NOMO-1 (cell line): ENCODE results near the gene MS4A3.
"Not testable (repeated sequence)": the region's sequence is repeated elsewhere in the genome, so short reads cannot be mapped to it uniquely, and the experiment has no call there.

Source experiments
- DNase-seq, 2 experiments: peaks; one replicate each; lab custom pipeline; 2025; ENCODE audit not compliant: unreplicated experiment in 2 of 2; lab: John Stamatoyannopoulos, UW

Gene MS4A3, protein sequence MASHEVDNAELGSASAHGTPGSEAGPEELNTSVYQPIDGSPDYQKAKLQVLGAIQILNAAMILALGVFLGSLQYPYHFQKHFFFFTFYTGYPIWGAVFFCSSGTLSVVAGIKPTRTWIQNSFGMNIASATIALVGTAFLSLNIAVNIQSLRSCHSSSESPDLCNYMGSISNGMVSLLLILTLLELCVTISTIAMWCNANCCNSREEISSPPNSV

DNA sequence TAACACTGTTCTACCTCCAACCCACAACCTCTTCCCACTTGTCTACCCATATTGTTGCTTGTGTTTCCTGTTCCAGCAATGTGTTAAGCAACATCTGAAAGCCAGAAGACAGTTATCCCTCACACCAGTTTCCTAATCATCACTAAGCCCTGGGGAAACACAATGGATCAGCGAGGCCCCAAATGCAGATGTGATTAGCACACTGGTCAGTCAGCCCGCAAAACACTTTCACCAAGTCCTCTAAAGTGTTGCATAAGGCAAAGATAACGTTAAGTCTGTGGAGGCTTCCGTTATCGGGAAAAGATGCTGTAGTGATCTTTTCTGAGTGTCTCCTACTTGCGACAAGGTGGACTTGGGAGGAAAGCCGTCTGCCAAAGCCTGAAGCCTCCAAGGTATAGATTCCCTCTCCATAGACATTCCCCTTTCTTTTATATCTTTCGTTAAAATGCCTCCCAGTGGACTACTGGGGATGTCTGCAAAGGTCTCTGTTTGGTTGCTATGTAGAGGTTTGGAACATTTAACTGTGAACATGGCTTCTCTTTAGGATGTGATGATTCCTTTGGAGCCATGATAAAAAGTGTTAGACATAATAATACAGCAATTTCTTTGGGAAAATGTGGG, at the start of gene MS4A3:
Gene MS4A3 (plus strand): TSS at position 317 of the 621 bp plus-strand sequence. CDS start 4,496 bp downstream, outside the sequence.
- peak; percentile 78 for DNase-seq

DNA sequence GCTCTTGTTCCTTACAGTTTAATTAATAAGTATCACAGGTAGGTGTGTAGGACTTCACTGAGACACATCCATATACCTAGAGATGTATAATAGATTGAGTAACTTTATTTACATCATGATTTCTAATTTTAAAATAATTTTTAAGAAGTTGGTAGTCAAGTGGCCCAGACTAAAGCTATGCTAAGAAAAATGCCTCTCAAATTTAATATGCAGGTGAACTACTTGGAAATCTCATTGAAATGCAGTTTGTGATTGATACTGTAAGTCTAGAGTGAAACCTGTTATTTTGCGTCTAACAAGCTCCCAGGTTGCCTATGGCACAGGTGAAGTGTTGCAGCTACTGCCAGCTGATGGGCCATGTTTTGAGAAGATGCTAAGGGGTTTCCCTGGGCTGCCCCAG, 39.6 kb upstream of the MS4A3 start, which contains the start of gene OOSP4B:
Gene OOSP4B (plus strand): TSS at position 301 of the 400 bp plus-strand sequence.
- no peak for DNase-seq

DNA sequence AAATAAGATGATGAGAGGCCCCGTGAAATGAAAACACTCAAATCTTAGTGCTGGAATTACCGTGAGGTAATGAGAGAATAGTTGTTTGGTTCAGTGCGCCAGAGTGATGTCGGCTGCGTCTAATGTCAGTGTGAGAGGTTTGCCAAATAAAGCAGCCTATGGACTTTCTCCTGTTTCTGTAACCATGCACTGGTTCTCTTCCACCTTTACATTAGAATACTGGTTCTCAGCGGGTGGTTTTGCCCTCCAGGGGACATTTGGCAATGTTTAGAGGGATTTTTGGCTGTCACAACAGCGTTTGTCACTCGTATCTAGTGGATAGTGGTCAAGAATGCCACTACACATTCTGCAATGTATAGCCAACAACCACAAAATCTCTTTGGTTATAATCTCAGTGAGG, 38.4 kb upstream of the MS4A3 start:
- no peak for DNase-seq

DNA sequence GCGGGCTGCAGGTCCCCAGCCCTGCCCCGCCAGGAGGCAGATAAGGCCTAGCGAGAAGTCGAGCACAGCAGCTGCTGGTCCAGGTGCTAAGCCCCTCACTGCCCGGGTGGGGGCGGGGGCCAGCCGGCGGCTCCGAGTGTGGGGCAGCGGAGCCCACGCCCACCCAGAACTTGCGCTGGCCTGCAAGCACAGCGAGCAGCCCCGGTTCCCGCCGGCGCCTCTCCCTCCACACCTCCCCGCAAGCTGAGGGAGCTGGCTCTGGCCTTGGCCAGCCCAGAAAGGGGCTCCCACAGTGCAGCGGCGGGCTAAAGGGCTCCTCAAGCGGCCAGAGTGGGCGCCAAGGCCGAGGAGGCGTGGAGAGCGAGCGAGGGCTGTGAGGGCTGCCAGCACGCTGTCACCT, 36.1 kb upstream of the MS4A3 start:
- not testable (repeated sequence) for DNase-seq

DNA sequence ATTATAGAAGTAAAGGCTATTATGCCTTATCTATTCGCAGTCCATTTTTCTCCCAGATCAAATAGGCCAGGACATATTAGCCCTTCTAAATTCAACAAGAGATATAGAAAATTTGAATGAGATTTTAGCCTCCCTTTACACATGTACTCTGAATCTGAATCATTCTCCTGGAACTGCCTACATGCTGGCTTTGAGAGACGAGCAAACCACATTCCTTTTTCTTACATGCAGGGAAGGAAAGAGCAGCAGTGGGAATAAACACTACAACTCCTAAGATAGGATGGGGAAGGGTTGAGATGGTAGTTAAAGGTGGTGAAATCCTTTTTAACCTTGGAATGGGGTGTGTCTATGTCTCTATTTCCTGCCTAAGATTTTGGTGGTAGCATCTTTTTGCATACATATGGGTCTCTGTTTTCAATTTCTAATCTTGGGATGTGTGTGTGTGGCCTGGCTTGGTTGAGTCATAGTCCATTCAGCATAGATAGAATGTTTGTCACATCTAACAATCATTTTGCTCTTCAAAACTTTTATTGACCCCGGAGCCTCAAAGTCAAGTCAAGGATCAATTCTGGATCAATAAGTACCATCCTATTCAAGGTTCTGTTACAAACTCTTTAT, 27.3 kb upstream of the MS4A3 start:
- no peak for DNase-seq

DNA sequence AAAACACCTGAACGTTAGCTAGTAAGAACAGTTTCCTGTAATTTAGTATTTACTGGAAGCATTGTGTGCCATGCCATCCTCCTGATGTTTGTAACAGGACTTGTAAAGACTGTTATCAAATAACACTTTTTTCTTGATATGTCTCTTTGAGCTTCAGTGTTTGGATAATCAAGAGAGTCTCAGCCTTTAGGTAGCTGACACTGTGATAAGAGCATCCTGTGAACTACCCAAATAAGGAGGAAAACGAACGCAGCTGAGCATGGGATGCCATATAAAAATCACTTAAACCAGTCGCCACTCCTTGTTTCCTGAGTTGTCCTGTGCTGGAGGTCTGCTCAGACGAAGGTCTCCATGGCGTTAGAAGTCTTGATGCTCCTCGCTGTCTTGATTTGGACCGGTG, 16.4 kb upstream of the MS4A3 start, which contains the start of gene OOSP2:
Gene OOSP2 (plus strand): TSS at position 301 of the 400 bp plus-strand sequence. CDS start 51 bp downstream, at position 352.
- DNase-seq = no peak

DNA sequence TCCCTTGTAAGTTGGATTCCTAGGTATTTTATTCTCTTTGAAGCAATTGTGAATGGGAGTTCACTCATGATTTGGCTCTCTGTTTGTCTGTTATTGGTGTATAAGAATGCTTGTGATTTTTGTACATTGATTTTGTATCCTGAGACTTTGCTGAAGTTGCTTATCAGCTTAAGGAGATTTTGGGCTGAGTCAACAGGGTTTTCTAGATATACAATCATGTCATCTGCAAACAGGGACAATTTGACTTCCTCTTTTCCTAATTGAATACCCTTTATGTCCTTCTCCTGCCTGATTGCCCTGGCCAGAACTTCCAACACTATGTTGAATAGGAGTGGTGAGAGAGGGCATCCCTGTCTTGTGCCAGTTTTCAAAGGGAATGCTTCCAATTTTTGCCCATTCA, 6.0 kb upstream of the MS4A3 start:
- DNase-seq = not testable (repeated sequence)

DNA sequence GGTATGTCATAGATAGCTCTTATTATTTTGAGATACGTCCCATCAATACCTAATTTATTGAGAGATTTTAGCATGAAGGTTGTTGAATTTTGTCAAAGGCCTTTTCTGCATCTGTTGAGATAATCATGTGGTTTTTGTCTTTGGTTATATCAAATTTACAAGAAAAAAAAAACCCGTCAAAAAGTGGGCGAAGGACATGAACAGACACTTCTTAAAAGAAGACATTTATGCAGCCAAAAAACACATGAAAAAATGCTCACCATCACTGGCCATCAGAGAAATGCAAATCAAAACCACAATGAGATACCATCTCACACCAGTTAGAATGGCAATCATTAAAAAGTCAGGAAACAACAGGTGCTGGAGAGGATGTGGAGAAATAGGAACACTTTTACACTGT, 5.6 kb upstream of the MS4A3 start:
- not testable (repeated sequence) for DNase-seq

DNA sequence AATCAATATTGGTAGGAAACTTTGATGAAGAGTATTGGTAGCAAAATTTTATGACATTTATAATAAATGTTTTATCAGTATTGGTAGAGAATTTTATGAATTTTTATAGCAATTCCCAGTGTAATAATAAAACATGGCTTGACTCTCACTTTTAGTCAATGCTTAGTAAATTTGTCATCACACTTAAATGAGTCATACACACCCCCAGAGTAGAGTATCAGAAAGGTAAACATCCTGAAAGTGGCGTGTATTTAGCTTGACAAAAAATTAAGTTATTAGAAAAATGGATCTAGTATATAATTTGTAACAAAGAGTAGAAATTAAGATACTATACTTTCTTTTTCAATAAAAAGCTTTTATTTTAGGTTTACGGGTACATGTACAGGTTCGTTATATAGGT, 2.6 kb downstream of the MS4A3 start:
- no peak for DNase-seq

DNA sequence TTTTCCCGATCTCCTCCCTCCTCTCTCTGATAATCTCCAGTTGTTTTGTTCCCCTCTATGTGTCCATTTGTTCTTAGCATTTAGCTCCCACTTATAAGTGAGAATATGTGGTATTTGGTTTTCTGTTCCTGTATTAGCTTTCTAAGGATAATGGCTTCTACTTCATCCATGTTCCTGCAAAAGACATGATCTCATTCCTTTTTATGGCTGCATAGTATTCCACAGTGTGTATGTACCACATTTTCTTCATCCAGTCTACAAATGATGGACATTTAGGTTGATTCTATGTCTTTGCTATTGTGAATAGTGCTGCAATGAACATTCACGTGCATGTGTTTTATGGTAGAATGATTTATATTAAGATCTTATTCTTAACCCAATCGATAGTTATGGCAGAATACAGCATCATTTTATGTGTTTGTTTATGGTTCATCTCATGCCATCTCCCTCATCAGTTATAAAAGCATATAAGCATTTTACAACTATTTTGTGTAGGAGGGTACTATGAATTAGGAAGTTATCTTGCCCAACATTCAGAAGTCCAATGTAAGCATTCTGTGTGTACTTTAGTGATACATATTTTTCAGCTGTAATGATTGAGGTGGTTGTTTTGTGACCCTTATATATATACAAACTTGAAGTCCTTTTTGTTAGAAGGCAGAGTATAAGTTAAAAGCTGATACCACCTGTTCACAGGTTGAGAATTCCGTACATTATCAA, 3.2 kb downstream of the MS4A3 start:
- no peak for DNase-seq

DNA sequence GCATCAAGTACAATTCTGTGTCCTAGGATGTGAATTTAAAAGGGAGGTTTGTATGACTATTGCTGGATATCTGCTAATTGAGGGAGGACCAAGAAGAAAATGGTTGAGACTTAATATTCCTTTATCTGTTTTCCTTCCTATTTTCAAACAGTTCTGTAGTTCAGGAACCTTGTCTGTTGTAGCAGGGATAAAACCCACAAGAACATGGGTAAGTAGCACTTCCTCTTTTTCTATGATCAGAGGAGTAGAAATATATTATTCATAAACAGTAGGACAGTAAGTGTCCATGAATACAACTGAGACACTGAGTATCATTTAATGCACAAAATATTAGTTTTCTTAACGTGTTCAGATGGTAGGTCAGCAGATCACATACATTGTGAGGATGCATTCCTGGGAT, 7.6 kb downstream of the MS4A3 start:
- peak in 1 of 2 experiments; percentile 73 for DNase-seq

DNA sequence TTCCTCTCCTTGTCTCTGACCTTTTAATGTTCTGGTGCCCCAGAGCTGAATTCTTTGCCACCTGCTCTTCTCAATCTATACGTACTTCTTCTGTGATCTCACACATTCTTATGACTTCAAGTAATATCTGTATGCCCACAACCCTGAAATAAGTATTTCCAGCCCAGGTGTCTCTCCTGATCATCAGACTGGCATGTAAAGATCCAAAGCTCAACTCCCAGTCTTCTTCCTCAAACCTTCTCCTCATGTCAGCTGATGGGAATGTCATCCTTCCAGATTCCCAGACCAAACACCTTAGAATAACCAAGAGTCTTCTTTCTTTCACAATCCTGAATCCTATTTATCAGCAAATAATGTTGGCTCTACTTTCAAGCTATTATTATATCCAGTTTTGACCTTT, 9.3 kb downstream of the MS4A3 start:
- no peak for DNase-seq

DNA sequence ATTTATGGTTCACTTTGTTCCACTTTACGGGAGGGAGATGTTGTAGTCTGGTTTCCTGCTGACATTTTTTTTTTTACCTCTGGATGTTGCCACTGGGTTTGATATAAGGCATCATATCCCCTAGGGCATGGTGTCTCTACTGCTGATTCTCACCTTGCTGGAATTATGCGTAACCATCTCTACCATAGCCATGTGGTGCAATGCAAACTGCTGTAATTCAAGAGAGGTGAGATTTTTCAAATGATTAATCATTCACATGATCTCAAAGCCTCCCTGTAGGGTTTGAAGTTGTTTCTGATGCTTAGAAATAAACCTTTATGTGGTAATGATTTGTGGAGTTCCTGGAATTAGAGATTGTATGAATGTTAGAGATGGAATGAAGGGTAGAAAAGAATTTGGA, 13.0 kb downstream of the MS4A3 start:
- no peak for DNase-seq

DNA sequence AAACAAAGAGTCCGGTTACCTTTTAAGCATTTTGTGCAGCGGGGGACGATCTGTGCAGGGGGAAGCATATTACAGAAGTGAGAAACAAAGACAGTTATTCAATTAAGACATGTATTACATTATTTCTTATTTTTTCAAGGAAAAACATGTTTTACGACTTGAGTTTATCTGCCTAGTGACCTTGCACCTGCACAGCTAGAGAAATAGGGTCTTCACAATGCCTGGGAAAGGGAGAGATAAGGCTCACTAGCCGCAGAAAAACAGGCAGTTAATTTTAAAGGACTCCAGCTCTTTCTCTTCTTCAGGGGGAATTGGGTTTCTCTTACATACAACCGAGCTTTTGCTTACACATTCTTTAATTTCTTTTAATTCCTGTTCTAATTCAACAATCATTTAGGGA, 15.2 kb downstream of the MS4A3 start:
- not testable (repeated sequence) for DNase-seq

DNA sequence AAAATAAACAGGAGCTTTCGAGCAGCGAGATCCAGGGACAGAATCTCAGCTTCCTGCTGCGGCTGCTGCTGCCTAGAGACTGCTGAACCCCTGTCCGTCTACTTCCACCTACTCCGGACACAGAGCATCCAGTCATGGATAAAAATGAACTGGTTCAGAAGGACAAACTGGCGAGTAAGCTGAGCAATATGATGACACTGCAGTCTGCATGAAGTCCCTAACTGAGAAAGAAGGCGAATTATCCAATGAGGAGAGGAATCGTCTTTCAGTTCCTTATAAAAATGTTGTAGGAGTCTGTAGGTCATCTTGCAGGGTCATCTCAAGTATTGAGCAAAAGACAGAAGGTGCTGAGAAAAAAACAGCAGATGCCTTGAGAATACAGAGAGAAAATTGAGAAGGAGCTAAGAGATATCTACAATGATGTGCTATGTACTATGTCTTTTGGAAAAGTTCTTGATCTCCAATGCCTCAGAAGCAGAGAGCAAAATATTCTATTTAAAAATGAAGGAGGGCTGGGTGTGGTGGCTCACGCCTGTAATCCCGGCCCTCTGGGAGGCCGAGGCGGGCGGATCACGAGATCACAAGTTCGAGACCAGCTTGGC, 20.9 kb downstream of the MS4A3 start:
- DNase-seq = no peak

DNA sequence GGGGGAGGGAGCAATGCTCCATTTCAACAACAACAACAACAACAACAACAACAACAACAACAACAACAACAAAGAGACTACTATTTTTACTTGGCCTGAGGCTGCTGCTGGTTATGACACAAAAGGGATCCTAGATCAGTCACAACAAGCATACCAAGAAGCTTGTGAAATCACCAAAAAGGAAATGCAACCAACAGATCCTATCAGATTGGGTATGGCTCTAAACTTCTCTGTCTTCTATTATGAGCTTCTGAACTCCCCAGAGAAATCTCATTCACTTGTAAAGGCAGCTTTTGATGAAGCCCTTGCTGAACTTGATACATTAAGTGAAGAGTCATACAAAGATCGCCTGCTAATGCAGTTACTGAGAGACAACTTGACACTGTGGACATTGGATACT, 21.5 kb downstream of the MS4A3 start:
- peak in 1 of 2 experiments; percentile 5 for DNase-seq

DNA sequence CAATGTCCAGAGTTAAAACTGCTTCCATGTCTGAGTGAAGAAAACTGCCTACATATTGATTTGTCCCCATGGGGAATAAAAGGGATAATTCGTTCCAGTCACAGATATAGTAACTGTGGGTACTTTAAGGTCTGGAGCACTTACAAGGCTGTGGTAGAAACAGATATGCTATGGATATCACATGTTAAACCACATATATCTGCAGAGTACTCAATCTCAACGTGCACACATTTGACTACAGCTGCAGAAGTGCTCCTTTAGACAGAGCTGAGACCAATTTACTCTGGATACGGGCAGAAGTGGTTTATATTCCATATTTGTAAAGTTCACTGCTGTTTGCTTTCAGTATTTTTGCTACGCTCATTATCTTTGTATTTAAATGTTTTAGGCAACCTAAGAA, 22.3 kb downstream of the MS4A3 start:
- DNase-seq = no peak

DNA sequence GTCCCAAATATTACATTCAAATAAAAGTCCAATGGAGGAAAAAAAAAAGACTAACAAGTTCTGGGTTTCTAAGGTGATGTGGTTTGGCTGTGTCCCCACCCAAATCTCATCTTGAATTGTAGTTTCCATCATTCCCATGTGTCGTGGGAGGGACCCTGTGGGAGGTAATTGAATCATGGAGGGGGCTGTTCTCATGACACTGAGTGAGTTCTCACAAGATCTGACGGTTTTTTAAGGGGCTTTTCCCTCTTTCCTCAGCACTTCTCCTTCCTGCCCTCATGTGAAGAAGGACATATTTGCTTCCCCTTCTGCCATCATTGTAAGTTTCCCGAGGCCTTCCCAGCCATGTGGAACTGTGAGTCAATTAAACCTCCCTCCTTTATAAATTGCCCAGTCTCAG, 24.1 kb downstream of the MS4A3 start:
- no peak for DNase-seq

DNA sequence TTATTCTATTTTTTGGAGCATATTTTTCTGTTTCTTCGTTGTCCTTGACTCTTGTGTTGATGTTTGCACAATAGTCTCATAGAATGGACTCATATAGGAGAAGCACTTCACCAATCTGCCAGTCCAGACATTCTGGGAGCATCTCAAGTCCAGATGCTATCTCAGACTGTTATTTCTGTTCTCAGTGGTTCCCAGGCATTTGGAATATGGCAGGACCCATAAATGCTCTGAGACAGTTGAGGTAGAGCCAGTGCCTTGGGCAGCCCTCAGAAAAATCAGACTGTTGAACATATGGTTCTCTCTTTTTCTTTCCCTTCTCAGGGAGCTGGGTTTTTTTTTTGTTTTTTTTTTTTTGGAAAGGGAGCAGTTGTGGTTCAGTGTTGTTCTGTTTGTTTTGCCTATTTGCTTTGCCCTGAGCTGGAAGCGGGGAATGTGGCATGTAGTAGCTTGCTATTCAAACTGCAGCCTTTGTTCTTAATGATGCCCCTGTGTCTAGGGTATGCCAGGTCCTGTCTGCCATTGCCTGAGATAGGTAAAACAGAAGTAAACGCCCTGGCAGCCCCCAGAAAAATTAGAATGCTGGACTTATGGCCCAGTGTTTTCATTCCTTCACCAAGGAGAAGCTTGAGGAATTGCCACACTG, 28.3 kb downstream of the MS4A3 start:
- no peak for DNase-seq

DNA sequence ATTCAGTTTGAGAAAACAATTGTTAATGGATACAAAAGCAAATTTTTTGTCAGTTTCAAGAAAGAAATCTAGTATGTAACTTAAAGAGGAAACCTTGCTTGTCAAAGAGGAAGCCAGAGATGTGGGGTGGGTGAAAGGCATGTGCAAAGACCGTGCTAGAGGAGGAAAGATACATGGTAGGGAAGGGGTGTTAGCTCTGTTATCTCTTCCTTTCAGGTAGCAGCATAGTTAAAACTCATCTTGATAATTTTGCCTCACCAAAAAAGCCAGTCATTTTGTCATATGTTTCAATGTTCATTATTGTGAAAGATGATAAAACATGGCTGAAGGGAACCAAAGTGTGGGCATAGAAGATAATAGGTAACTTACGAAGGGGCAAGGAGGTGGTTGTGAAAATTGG, 29.4 kb downstream of the MS4A3 start:
- DNase-seq = no peak

DNA sequence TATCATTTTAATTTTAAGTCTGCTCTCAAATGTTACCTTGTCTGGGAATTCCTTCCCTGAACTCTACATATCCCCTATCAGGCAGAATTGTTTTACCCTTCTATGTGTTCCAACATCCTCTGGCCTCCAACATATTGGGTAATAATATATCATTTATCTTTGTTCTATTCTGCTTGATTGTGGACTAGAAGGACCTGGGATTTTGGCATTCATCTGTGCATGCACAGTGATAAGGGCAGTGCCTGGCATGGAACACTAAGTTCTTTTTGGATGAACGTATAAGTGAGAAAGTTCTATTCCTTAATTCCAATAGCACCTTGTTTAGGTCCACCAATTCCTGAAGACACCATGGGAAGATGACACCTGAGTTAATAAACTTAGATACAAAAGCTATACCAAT, 30.8 kb downstream of the MS4A3 start:
- no peak for DNase-seq
